Tibial artery (tissue), 4 donors: ENCODE measurements around the gene PLSCR5.

Experiments
- DNase-seq, 2 donors: peaks; one replicate each; pipeline ENCODE4 v3.0.0-alpha.2; 2019
- H3K27ac ChIP-seq, 2 donors: fragments of 200-600 bp; sonication (generic) in 1 of 2; 1 replicate in 1 of 2; 2 replicates in 1 of 2; pipeline ENCODE4 v1.5.1; 2018 to 2019; ENCODE audit warnings: mild to moderate bottlenecking in 1 of 2
- H3K27me3 ChIP-seq, 2 donors: fragments of 200-600 bp; sonication (generic) in 1 of 2; one replicate each; pipeline versions ENCODE4 v1.5.1 to v1.6.0; 2016 to 2019
- H3K36me3 ChIP-seq, 3 donors: fragments of 200-600 bp; sonication (generic) in 2 of 3; one replicate each; pipeline ENCODE4 v1.5.1; 2016 to 2019; ENCODE audit warnings: mild to moderate bottlenecking in 2 of 3
- H3K4me1 ChIP-seq, 4 donors: fragments of 200-600 bp; sonication (generic) in 2 of 4; 1 replicate in 3 of 4; 2 replicates in 1 of 4; pipeline ENCODE4 v1.5.1; 2016 to 2019
- H3K4me3 ChIP-seq, 2 donors: fragments of 200-600 bp; sonication (generic) in 1 of 2; 1 replicate in 1 of 2; 2 replicates in 1 of 2; pipeline ENCODE4 v1.5.1; 2018 to 2019; ENCODE audit warnings: mild to moderate bottlenecking in 2 of 2
- H3K9me3 ChIP-seq, 3 donors: fragments of 200-600 bp; sonication (generic) in 1 of 3; one replicate each; pipeline ENCODE4 v1.5.1; 2016 to 2019
- CTCF ChIP-seq, 2 experiments: fragments of 200-600 bp in 1 of 2; fragments of 450-650 bp in 1 of 2; IDR thresholded peaks; one replicate each; pipeline ENCODE4 v1.5.1; 2017 to 2019; ENCODE audit warnings: antibody characterized with exemption in 2 of 2, mild to moderate bottlenecking in 1 of 2, moderate library complexity in 1 of 2
- intact Hi-C: fragments of 100-400 bp; cut with DNase I; formaldehyde crosslinking; loops from one replicate; pipeline ENCODE4 v1.15.0; 2023; ENCODE audit warnings: low total_unique reads

The PLSCR5 gene

GRCh38 chr3:146560678-146561077, 44.5 kb downstream of the PLSCR5 start:
- DNase-seq: no peak
- no peaks in the 10 kb centered on the region for H3K27me3 ChIP-seq
- no peaks in the 10 kb centered on the region for H3K36me3 ChIP-seq
- no peaks in the 10 kb centered on the region for H3K9me3 ChIP-seq
- no peaks in the 10 kb centered on the region for H3K4me1 ChIP-seq
- no peak for TF ChIP-seq CTCF (IDR thresholded peaks at IDR 0.05)
- H3K27ac ChIP-seq: no peak overlapping the region
- H3K4me3 ChIP-seq: no peak overlapping the region
- intact Hi-C loops: no loop called here

GRCh38 chr3:146559388-146559787, 45.8 kb downstream of the PLSCR5 start:
- no peaks in the 10 kb centered on the region for H3K27me3 ChIP-seq
- no peak overlapping the region for H3K27ac ChIP-seq
- no peaks in the 10 kb centered on the region for H3K9me3 ChIP-seq
- no peak for DNase-seq
- H3K4me1 ChIP-seq: no peaks in the 10 kb centered on the region
- TF ChIP-seq CTCF (IDR thresholded peaks at IDR 0.05): no peak
- no peak overlapping the region for H3K4me3 ChIP-seq
- intact Hi-C loops: no loop called here
- no peaks in the 10 kb centered on the region for H3K36me3 ChIP-seq

DNA sequence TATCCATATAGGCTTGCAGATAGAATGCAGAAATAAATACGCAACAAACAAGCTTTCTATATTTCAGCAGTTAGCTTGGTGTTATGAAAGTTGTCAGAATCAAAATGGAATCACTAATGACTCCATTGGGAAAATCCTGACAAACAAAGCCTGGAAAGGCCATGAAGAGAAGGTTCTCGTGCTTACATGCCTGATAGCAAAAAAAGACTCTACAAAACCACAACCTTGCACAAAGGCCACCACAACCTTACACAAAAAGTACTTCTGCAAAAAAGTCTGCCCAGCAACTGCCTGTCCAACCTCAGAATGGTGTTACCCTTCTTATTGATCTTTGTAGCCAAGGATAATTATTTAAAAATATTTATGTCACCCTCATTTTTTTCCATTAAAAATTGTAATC, 46.4 kb downstream of the PLSCR5 start:
- Histone ChIP-seq H3K27me3 (no peaks in the 10 kb centered on the region), H3K4me3 (no peak overlapping the region), H3K4me1 (no peaks in the 10 kb centered on the region), H3K9me3 (no peaks in the 10 kb centered on the region), H3K27ac (no peak overlapping the region), H3K36me3 (no peaks in the 10 kb centered on the region)
- DNase-seq: no peak
- intact Hi-C loops: no loop called here
- no peak for TF ChIP-seq CTCF (IDR thresholded peaks at IDR 0.05)

- Histone ChIP-seq H3K9me3 (no peaks in the 10 kb centered on the region), H3K27ac (no peak overlapping the region), H3K27me3 (no peaks in the 10 kb centered on the region), H3K4me3 (no peak overlapping the region), H3K4me1 (no peaks in the 10 kb centered on the region), H3K36me3 (no peaks in the 10 kb centered on the region)
- no peak for TF ChIP-seq CTCF (IDR thresholded peaks at IDR 0.05)
- DNase-seq: no peak
- intact Hi-C loops: no loop called here
Measured at GRCh38 chr3:146557745-146558144, 47.4 kb downstream of the PLSCR5 start.

- Histone ChIP-seq H3K27me3 (no peaks in the 10 kb centered on the region), H3K9me3 (no peaks in the 10 kb centered on the region), H3K4me3 (no peak overlapping the region), H3K36me3 (no peaks in the 10 kb centered on the region), H3K4me1 (no peaks in the 10 kb centered on the region), H3K27ac (no peak overlapping the region)
- no peak for DNase-seq
- no peak for TF ChIP-seq CTCF (IDR thresholded peaks at IDR 0.05)
- intact Hi-C loops: no loop called here
Measured at GRCh38 chr3:146555311-146555710, 49.8 kb downstream of the PLSCR5 start.

GRCh38 chr3:146554151-146554760, 50.9 kb downstream of the PLSCR5 start:
- Histone ChIP-seq H3K4me3 (no peak overlapping the region), H3K36me3 (no peaks in the 10 kb centered on the region), H3K27me3 (no peaks in the 10 kb centered on the region), H3K27ac (no peak overlapping the region), H3K4me1 (no peaks in the 10 kb centered on the region), H3K9me3 (no peaks in the 10 kb centered on the region)
- DNase-seq: no peak
- no peak for TF ChIP-seq CTCF (IDR thresholded peaks at IDR 0.05)
- intact Hi-C loops: no loop called here
